ENCODE results near the gene NXNL1.

NXNL1 gene

DNA sequence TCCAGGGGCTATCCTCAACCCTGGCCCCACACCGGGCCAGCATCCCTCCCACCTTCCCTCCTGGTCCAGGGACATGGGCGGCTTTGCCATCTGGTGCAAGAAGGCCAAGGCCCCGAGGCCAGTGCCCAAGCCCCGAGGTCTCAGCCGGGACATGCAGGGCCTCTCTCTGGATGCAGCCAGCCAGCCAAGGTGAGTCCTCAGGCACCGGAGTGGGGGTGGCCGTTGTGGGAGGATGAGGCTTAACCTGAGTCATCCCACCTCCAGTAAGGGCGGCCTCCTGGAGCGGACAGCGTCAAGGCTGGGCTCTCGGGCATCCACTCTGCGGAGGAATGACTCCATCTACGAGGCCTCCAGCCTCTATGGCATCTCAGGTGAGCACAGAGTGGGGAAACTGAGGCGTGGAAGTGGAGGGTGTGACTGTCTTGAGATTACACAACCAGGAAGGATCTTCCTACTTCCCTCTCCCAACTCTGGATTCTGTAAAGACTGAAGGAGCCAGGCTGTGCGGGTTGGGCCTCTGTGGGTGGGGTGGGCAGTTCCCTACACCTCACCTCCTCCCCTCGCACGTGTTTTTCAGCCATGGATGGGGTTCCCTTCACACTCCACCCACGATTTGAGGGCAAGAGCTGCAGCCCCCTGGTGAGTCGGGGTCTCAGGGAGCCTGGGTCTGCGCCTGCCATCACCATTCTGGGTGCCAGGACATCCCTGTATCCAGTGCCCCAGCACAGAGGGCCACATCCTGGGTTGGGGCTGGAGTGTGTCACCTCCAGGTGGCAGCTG lies 37.1 kb downstream of the NXNL1 start:
- no peak for DNase-seq
- no peak overlapping the region for H3K4me2 ChIP-seq (ENCODE audit: low read depth, low read length)
- H3K4me3 ChIP-seq (ENCODE audit: low read length) = no peak overlapping the region
- no peaks in the 10 kb centered on the region for H3K27me3 ChIP-seq (replicated peaks; ENCODE audit: insufficient read depth, low read length)
- no peaks in the 10 kb centered on the region for H3K36me3 ChIP-seq (replicated peaks; ENCODE audit: insufficient read depth, low read length)
- H2AFZ ChIP-seq (ENCODE audit: low read length) = no peak overlapping the region
- H3F3A ChIP-seq (ENCODE audit: insufficient read depth, low read length) = peaks cover 12% of the 10 kb centered on the region
- TF ChIP-seq EZH2phosphoT487 (IDR thresholded peaks at IDR 0.05; ENCODE audit: low read length) (no peak), EZH2 (optimal IDR thresholded peaks at IDR 0.05; ENCODE audit: low read depth, low read length) (no peak)
- TF ChIP-seq, protein P1, sequence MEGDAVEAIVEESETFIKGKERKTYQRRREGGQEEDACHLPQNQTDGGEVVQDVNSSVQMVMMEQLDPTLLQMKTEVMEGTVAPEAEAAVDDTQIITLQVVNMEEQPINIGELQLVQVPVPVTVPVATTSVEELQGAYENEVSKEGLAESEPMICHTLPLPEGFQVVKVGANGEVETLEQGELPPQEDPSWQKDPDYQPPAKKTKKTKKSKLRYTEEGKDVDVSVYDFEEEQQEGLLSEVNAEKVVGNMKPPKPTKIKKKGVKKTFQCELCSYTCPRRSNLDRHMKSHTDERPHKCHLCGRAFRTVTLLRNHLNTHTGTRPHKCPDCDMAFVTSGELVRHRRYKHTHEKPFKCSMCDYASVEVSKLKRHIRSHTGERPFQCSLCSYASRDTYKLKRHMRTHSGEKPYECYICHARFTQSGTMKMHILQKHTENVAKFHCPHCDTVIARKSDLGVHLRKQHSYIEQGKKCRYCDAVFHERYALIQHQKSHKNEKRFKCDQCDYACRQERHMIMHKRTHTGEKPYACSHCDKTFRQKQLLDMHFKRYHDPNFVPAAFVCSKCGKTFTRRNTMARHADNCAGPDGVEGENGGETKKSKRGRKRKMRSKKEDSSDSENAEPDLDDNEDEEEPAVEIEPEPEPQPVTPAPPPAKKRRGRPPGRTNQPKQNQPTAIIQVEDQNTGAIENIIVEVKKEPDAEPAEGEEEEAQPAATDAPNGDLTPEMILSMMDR (IDR thresholded peaks at IDR 0.05; ENCODE audit: low read length) = no peak
- H3K4me1 ChIP-seq (ENCODE audit: low read length) = peaks cover 3% of the 10 kb centered on the region; the same call in 1 of the 2 replicates
- no peak overlapping the region for H3K27ac ChIP-seq (ENCODE audit: low read length)
- no peaks in the 10 kb centered on the region for H3K79me2 ChIP-seq (ENCODE audit: low read length)
- H3K9me3 ChIP-seq (replicated peaks; ENCODE audit: insufficient read depth, low read length) = no peaks in the 10 kb centered on the region
- no peaks in the 10 kb centered on the region for H4K20me1 ChIP-seq (ENCODE audit: insufficient read depth, low read length)
- H3K9me2 ChIP-seq (replicated peaks; ENCODE audit: insufficient read depth, low read length) = no peaks in the 10 kb centered on the region
- H3K9ac ChIP-seq (ENCODE audit: low read length) = no peak overlapping the region

DNA sequence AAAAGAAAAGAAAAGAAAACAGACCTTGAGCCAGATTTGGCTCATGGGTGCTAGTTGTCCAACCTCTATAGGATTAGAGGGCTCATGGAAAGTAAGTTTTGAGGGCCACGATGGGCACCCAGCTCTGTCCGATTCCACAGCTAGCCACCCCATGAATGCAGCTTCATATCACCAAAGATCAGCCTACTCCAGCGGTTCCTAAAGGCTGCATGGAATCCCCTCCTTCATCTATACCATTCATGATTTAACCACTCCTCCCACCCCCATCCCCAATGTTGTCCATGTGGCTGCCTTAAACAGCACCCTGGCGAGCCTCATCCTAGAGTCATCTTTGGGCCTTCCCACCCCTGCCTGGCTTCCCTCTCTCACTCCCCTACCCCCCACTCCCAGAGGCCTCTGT lies 38.8 kb downstream of the NXNL1 start:
- H3K4me1 ChIP-seq (ENCODE audit: low read length) = peaks cover 3% of the 10 kb centered on the region; the same call in 1 of the 2 replicates
- H3K27me3 ChIP-seq (replicated peaks; ENCODE audit: insufficient read depth, low read length) = no peaks in the 10 kb centered on the region
- H3F3A ChIP-seq (ENCODE audit: insufficient read depth, low read length) = peaks cover 14% of the 10 kb centered on the region
- H3K4me3 ChIP-seq (ENCODE audit: low read length) = no peak overlapping the region
- no peak for DNase-seq
- H3K9me2 ChIP-seq (replicated peaks; ENCODE audit: insufficient read depth, low read length) = no peaks in the 10 kb centered on the region
- H3K79me2 ChIP-seq (ENCODE audit: low read length) = no peaks in the 10 kb centered on the region
- no peak for TF ChIP-seq EZH2phosphoT487 (IDR thresholded peaks at IDR 0.05; ENCODE audit: low read length)
- TF ChIP-seq, protein P1 (IDR thresholded peaks at IDR 0.05; ENCODE audit: low read length) = no peak
- no peak overlapping the region for H3K4me2 ChIP-seq (ENCODE audit: low read depth, low read length)
- no peak overlapping the region for H2AFZ ChIP-seq (ENCODE audit: low read length)
- no peak overlapping the region for H3K27ac ChIP-seq (ENCODE audit: low read length)
- no peaks in the 10 kb centered on the region for H3K9me3 ChIP-seq (replicated peaks; ENCODE audit: insufficient read depth, low read length)
- H3K9ac ChIP-seq (ENCODE audit: low read length) = no peak overlapping the region
- no peaks in the 10 kb centered on the region for H4K20me1 ChIP-seq (ENCODE audit: insufficient read depth, low read length)
- H3K36me3 ChIP-seq (replicated peaks; ENCODE audit: insufficient read depth, low read length) = no peaks in the 10 kb centered on the region

DNA sequence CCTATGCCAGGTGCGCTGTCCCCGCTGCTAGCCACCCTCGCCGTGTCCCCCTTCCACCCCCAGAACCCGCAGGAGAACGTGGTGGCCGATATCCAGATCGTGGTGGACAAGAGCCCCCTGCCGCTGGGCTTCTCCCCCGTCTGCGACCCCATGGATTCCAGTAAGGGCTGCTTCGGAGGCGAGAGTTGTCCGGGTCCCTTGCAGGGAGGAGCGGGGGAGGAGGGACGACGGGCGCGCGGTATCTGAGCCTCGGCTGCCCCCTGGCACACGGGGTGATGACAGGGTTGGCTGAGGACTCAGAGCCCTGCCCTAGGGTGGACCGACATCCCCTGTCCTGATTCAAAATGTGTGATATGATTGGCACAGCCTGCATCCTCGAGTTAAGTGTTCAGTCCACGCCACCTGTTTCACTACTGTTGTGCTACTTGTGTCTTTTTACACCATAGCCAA lies 40.2 kb downstream of the NXNL1 start:
- Histone ChIP-seq H3F3A (ENCODE audit: insufficient read depth, low read length) (peaks cover 14% of the 10 kb centered on the region), H3K36me3 (replicated peaks; ENCODE audit: insufficient read depth, low read length) (no peaks in the 10 kb centered on the region), H3K9me3 (replicated peaks; ENCODE audit: insufficient read depth, low read length) (no peaks in the 10 kb centered on the region), H3K4me2 (ENCODE audit: low read depth, low read length) (peak overlapping the region; percentile 93), H3K4me1 (ENCODE audit: low read length) (peaks cover 3% of the 10 kb centered on the region; the same call in 1 of the 2 replicates), H3K9ac (ENCODE audit: low read length) (peak overlapping the region; percentile 36; the same call in 1 of the 2 replicates), H3K4me3 (ENCODE audit: low read length) (peak overlapping the region; percentile 77), H3K9me2 (replicated peaks; ENCODE audit: insufficient read depth, low read length) (no peaks in the 10 kb centered on the region), H2AFZ (ENCODE audit: low read length) (peak overlapping the region; percentile 99), H3K27me3 (replicated peaks; ENCODE audit: insufficient read depth, low read length) (no peaks in the 10 kb centered on the region), H4K20me1 (ENCODE audit: insufficient read depth, low read length) (no peaks in the 10 kb centered on the region), H3K79me2 (ENCODE audit: low read length) (no peaks in the 10 kb centered on the region), H3K27ac (ENCODE audit: low read length) (peak overlapping the region; percentile 1; the same call in 1 of the 2 replicates)
- no peak for TF ChIP-seq EZH2 (optimal IDR thresholded peaks at IDR 0.05; ENCODE audit: low read depth, low read length)
- TF ChIP-seq, protein P1 (IDR thresholded peaks at IDR 0.05; ENCODE audit: low read length) = peak; percentile 14; the same call in 1 of the 2 replicates
- TF ChIP-seq EZH2phosphoT487 (IDR thresholded peaks at IDR 0.05; ENCODE audit: low read length) = no peak
- peak; percentile 36 for DNase-seq

All from MM.1S (cell line).